NCI-H748 (cell line): ENCODE data around the gene LRRC4B.
"Not testable (repeated sequence)": the region's sequence is repeated elsewhere in the genome, so short reads cannot be mapped to it uniquely, and the experiment has no call there.

Experiments
- DNase-seq: peaks from one replicate; lab custom pipeline; 2025; ENCODE audit not compliant: unreplicated experiment; lab: John Stamatoyannopoulos, UW

LRRC4B gene

GRCh38 chr19:50567882-50568727, at the start of gene LRRC4B:
Gene LRRC4B (minus strand): TSS chr19:50568435. CDS start chr19:50548838, 19,597 bp downstream.
- peak; percentile 73 for DNase-seq

GRCh38 chr19:50612504-50613404, 44.5 kb upstream of the LRRC4B start:
- DNase-seq = not testable (repeated sequence)

- peak; percentile 54 for DNase-seq
These were observed 39.9 kb upstream of the LRRC4B start for GRCh38 chr19:50607874-50608785.

- no peak for DNase-seq
These were observed 39.2 kb upstream of the LRRC4B start for GRCh38 chr19:50607388-50607787.

GRCh38 chr19:50606059-50606836, 38.0 kb upstream of the LRRC4B start:
- DNase-seq = peak; percentile 78

GRCh38 chr19:50604264-50605073, 36.2 kb upstream of the LRRC4B start:
- DNase-seq = not testable (repeated sequence)

- no peak for DNase-seq
These were observed 34.7 kb upstream of the LRRC4B start for GRCh38 chr19:50602935-50603334.

- no peak for DNase-seq
These were observed 34.3 kb upstream of the LRRC4B start for GRCh38 chr19:50602496-50602895.

- no peak for DNase-seq
These were observed 33.8 kb upstream of the LRRC4B start for GRCh38 chr19:50602089-50602422.

GRCh38 chr19:50601407-50602088, 33.3 kb upstream of the LRRC4B start:
- no peak for DNase-seq

GRCh38 chr19:50599427-50599826, 31.2 kb upstream of the LRRC4B start:
- no peak for DNase-seq

GRCh38 chr19:50590191-50590590, 22.0 kb upstream of the LRRC4B start:
- DNase-seq = no peak

GRCh38 chr19:50581795-50582660, 13.8 kb upstream of the LRRC4B start:
- DNase-seq = not testable (repeated sequence)

- no peak for DNase-seq
These were observed 12.9 kb upstream of the LRRC4B start for GRCh38 chr19:50580970-50581634.

- no peak for DNase-seq
These were observed 12.0 kb upstream of the LRRC4B start for GRCh38 chr19:50580240-50580639.

- not testable (repeated sequence) for DNase-seq
These were observed 8.5 kb upstream of the LRRC4B start for GRCh38 chr19:50576769-50577168.
